Trophoblast cell (in vitro differentiated cells and primary cell): ENCODE data around the gene PDS5B.
A peak's percentile ranks its signal among the peaks of the same experiment; 100 is the strongest.

Experiments
- DNase-seq, 2 donors: peaks; one replicate each; pipeline ENCODE4 v3.0.0-alpha.2; 2016
- H2AFZ ChIP-seq: 2 replicates; pipeline ENCODE4 v1.6.1; 2013; ENCODE audit warnings: low read length, moderate library complexity, mild to moderate bottlenecking; ENCODE audit not compliant: insufficient read depth, poor library complexity
- H2AK5ac ChIP-seq: 2 replicates; pipeline ENCODE4 v1.6.1; 2013; ENCODE audit warnings: mild to moderate bottlenecking, low read length
- H2BK120ac ChIP-seq: 2 replicates; pipeline ENCODE4 v1.6.1; 2013; ENCODE audit warnings: low read length, mild to moderate bottlenecking, moderate library complexity; ENCODE audit not compliant: insufficient read depth, poor library complexity
- H2BK12ac ChIP-seq: 2 replicates; pipeline ENCODE4 v1.6.1; 2013; ENCODE audit warnings: mild to moderate bottlenecking, low read length, moderate library complexity
- H2BK5ac ChIP-seq: 2 replicates; pipeline ENCODE4 v1.6.1; 2013; ENCODE audit warnings: low read length, low read depth, moderate library complexity, mild to moderate bottlenecking; ENCODE audit not compliant: poor library complexity
- H3K14ac ChIP-seq: 2 replicates; pipeline ENCODE4 v1.6.1; 2013; ENCODE audit warnings: mild to moderate bottlenecking, low read length
- H3K18ac ChIP-seq: 2 replicates; pipeline ENCODE4 v1.6.1; 2013; ENCODE audit warnings: mild to moderate bottlenecking, low read length
- H3K23ac ChIP-seq: 2 replicates; pipeline ENCODE4 v1.6.1; 2013; ENCODE audit warnings: low read length
- H3K27ac ChIP-seq: 2 replicates; pipeline ENCODE4 v1.5.1; 2013; ENCODE audit warnings: low read depth, mild to moderate bottlenecking, inconsistent platforms, low read length, moderate library complexity
- H3K27me3 ChIP-seq: 2 replicates; pipeline ENCODE4 v1.6.1; 2013; ENCODE audit warnings: inconsistent platforms, mild to moderate bottlenecking, low read length, moderate library complexity; ENCODE audit not compliant: insufficient read depth
- H3K36me3 ChIP-seq, 2 experiments: 1 replicate in 1 of 2; 2 replicates in 1 of 2; pipeline ENCODE4 v1.6.1; 2013; ENCODE audit warnings: low read length in 2 of 2, mild to moderate bottlenecking in 2 of 2, moderate library complexity in 1 of 2; ENCODE audit not compliant: insufficient read depth in 2 of 2, control insufficient read depth in 1 of 2
- H3K4ac ChIP-seq: 2 replicates; pipeline ENCODE4 v1.6.1; 2013; ENCODE audit warnings: low read depth, mild to moderate bottlenecking, low read length, moderate library complexity
- H3K4me1 ChIP-seq, 2 experiments: 1 replicate in 1 of 2; 2 replicates in 1 of 2; pipeline ENCODE4 v1.6.1; 2013; ENCODE audit warnings: low read length in 2 of 2, mild to moderate bottlenecking in 2 of 2, moderate library complexity in 1 of 2; ENCODE audit not compliant: insufficient read depth in 2 of 2, control insufficient read depth in 1 of 2
- H3K4me2 ChIP-seq: 2 replicates; pipeline ENCODE4 v1.6.1; 2013; ENCODE audit warnings: inconsistent platforms, mild to moderate bottlenecking, low read length, moderate library complexity
- H3K4me3 ChIP-seq: 2 replicates; pipeline ENCODE4 v1.5.1; 2013; ENCODE audit warnings: mild to moderate bottlenecking, low read depth, low read length, inconsistent platforms
- H3K79me1 ChIP-seq: one replicate; pipeline ENCODE4 v1.6.1; 2013; ENCODE audit warnings: low read length
- H3K79me2 ChIP-seq: 2 replicates; pipeline ENCODE4 v1.6.1; 2013; ENCODE audit warnings: low read length, mild to moderate bottlenecking; ENCODE audit not compliant: control insufficient read depth, insufficient read depth, poor library complexity
- H3K9ac ChIP-seq: 2 replicates; pipeline ENCODE4 v1.6.1; 2013; ENCODE audit warnings: mild to moderate bottlenecking, low read length
- H3K9me3 ChIP-seq: 2 replicates; pipeline ENCODE4 v1.6.1; 2013; ENCODE audit warnings: low read depth, mild to moderate bottlenecking, control low read depth, inconsistent platforms, low read length; ENCODE audit not compliant: insufficient read depth
- H4K12ac ChIP-seq: 2 replicates; pipeline ENCODE4 v1.6.1; 2013; ENCODE audit warnings: low read depth, mild to moderate bottlenecking, low read length, moderate library complexity
- H4K8ac ChIP-seq: 2 replicates; pipeline ENCODE4 v1.6.1; 2013; ENCODE audit warnings: low read depth, mild to moderate bottlenecking, low read length, moderate library complexity
- H4K91ac ChIP-seq: one replicate; pipeline ENCODE4 v1.6.1; 2013; ENCODE audit warnings: low read depth, mild to moderate bottlenecking, low read length, moderate library complexity
- WGBS: extraction: QIAGEN DNeasy Blood & Tissue Kit; methylation state at CpG from one replicate; pipeline ENCODE4 v1.1.7; 2013; ENCODE audit warnings: missing lambda C conversion rate; ENCODE audit not compliant: insufficient read length, insufficient coverage; ENCODE audit errors: extremely low coverage; 5-methylcytosine and 5-hydroxymethylcytosine counted together

PDS5B gene

GRCh38 chr13:32661685-32662084 is 75.4 kb downstream of the PDS5B start:
- no peak overlapping the region for H3K27ac ChIP-seq
- H3K79me2 ChIP-seq, result no peaks in the 10 kb centered on the region

GRCh38 chr13:32663660-32664059 is 77.4 kb downstream of the PDS5B start:
- peaks cover 3 to 5% of the 10 kb centered on the region in 2 experiments for H3K36me3 ChIP-seq
- no peak overlapping the region for H3K14ac ChIP-seq

More at GRCh38 chr13:32661685-32662084, 75.4 kb downstream of the PDS5B start:
- H3K23ac ChIP-seq, result no peak overlapping the region
- H2BK120ac ChIP-seq, result no peak overlapping the region
- no peak overlapping the region for H3K4ac ChIP-seq
- no peak overlapping the region for H3K18ac ChIP-seq
- no peak for DNase-seq
- H3K4me1 ChIP-seq, result peaks cover 0 to 4% of the 10 kb centered on the region in 2 experiments
- H4K91ac ChIP-seq, result no peak overlapping the region
- no peak overlapping the region for H4K12ac ChIP-seq
- H3K27me3 ChIP-seq, result no peaks in the 10 kb centered on the region
- no peak overlapping the region for H3K4me2 ChIP-seq
- no peaks in the 10 kb centered on the region for H3K79me1 ChIP-seq
- H2AK5ac ChIP-seq, result no peak overlapping the region
- H3K4me3 ChIP-seq, result no peak overlapping the region
- H3K9me3 ChIP-seq, result no peaks in the 10 kb centered on the region
- no peak overlapping the region for H2BK5ac ChIP-seq
- no peak overlapping the region for H3K9ac ChIP-seq
- H4K8ac ChIP-seq, result no peak overlapping the region
- no peak overlapping the region for H2AFZ ChIP-seq
- no peak overlapping the region for H2BK12ac ChIP-seq
- H3K36me3 ChIP-seq, result peaks cover 3 to 5% of the 10 kb centered on the region in 2 experiments
- H3K14ac ChIP-seq, result no peak overlapping the region

GRCh38 chr13:32666990-32667571 is 80.8 kb downstream of the PDS5B start:
- no peak overlapping the region for H3K27ac ChIP-seq
- no peak overlapping the region for H4K91ac ChIP-seq
- no peaks in the 10 kb centered on the region for H3K79me2 ChIP-seq
- DNase-seq, result no peak
- no peaks in the 10 kb centered on the region for H3K27me3 ChIP-seq
- no peak overlapping the region for H4K8ac ChIP-seq
- H3K4ac ChIP-seq, result no peak overlapping the region
- H3K36me3 ChIP-seq, result peaks cover 0 to 3% of the 10 kb centered on the region in 2 experiments
- no peaks in the 10 kb centered on the region for H3K4me1 ChIP-seq
- H2BK120ac ChIP-seq, result no peak overlapping the region
- no peak overlapping the region for H3K14ac ChIP-seq
- no peaks in the 10 kb centered on the region for H3K79me1 ChIP-seq
- H2AK5ac ChIP-seq, result no peak overlapping the region
- no peak overlapping the region for H4K12ac ChIP-seq
- H2BK5ac ChIP-seq, result no peak overlapping the region
- H2AFZ ChIP-seq, result no peak overlapping the region
- H3K4me3 ChIP-seq, result no peak overlapping the region
- H3K4me2 ChIP-seq, result no peak overlapping the region
- no peak overlapping the region for H3K23ac ChIP-seq
- H3K18ac ChIP-seq, result no peak overlapping the region
- H2BK12ac ChIP-seq, result no peak overlapping the region
- H3K9me3 ChIP-seq, result no peaks in the 10 kb centered on the region
- no CpG with 5 or more reads among the region's 4 CpGs for WGBS
- no peak overlapping the region for H3K9ac ChIP-seq

More at GRCh38 chr13:32663660-32664059, 77.4 kb downstream of the PDS5B start:
- no peaks in the 10 kb centered on the region for H3K9me3 ChIP-seq
- H4K91ac ChIP-seq, result no peak overlapping the region
- H3K4me2 ChIP-seq, result no peak overlapping the region
- H3K23ac ChIP-seq, result no peak overlapping the region
- no peak overlapping the region for H2BK5ac ChIP-seq
- H3K27me3 ChIP-seq, result no peaks in the 10 kb centered on the region
- no peak overlapping the region for H2AK5ac ChIP-seq
- no peak overlapping the region for H3K4me3 ChIP-seq
- no peak overlapping the region for H3K9ac ChIP-seq
- H4K8ac ChIP-seq, result no peak overlapping the region
- no peak overlapping the region for H3K18ac ChIP-seq
- H3K27ac ChIP-seq, result no peak overlapping the region
- H3K79me1 ChIP-seq, result no peaks in the 10 kb centered on the region
- no peak for DNase-seq
- H4K12ac ChIP-seq, result no peak overlapping the region
- H3K4ac ChIP-seq, result no peak overlapping the region
- no peaks in the 10 kb centered on the region for H3K79me2 ChIP-seq
- peaks cover 0 to 4% of the 10 kb centered on the region in 2 experiments for H3K4me1 ChIP-seq
- no peak overlapping the region for H2BK120ac ChIP-seq
- H2AFZ ChIP-seq, result no peak overlapping the region
- no peak overlapping the region for H2BK12ac ChIP-seq

- Histone ChIP-seq H4K8ac (no peak overlapping the region), H3K79me1 (no peaks in the 10 kb centered on the region), H3K27ac (no peak overlapping the region), H3K79me2 (no peaks in the 10 kb centered on the region), H3K14ac (no peak overlapping the region), H2BK12ac (no peak overlapping the region), H4K12ac (no peak overlapping the region), H3K9me3 (no peaks in the 10 kb centered on the region), H3K27me3 (no peaks in the 10 kb centered on the region), H3K4me3 (no peak overlapping the region), H3K4me2 (no peak overlapping the region), H3K9ac (no peak overlapping the region), H2AK5ac (no peak overlapping the region), H2BK5ac (no peak overlapping the region), H4K91ac (no peak overlapping the region), H2BK120ac (no peak overlapping the region), H2AFZ (no peak overlapping the region), H3K23ac (no peak overlapping the region), H3K4me1 (no peaks in the 10 kb centered on the region), H3K36me3 (peaks cover 0 to 3% of the 10 kb centered on the region in 2 experiments), H3K4ac (no peak overlapping the region), H3K18ac (no peak overlapping the region)
- WGBS, result no CpG with 5 or more reads among the region's 3 CpGs
- peak in 1 of 2 donors; percentile 68 for DNase-seq
Observed at GRCh38 chr13:32669030-32669646, 82.9 kb downstream of the PDS5B start.
